Measurements from ENCODE around the gene MYB.

GRCh38 chr6:135148889-135149288 lies 32.2 kb upstream of the MYB start:
- TF ChIP-seq POLR2A (IDR thresholded peaks at IDR 0.05) = no peak
- no peak for TF ChIP-seq CTCF (IDR thresholded peaks at IDR 0.05)
- TF ChIP-seq EP300 (IDR thresholded peaks at IDR 0.05) = no peak
